Measurements from ENCODE around the gene FAM8A1.

GRCh38 chr6:17615794-17616193 lies 15.7 kb downstream of the FAM8A1 start:
- TF ChIP-seq CTCF (conservative IDR thresholded peaks at IDR 0.05; ENCODE audit: low read depth, low read length) (no peak), EZH2 (IDR thresholded peaks at IDR 0.05; ENCODE audit: low read length, unreplicated experiment) (no peak)

Measured in PC-3 (cell line).